ENCODE data around the gene NUP98.

GRCh38 chr11:3685923-3686322 lies 111.4 kb downstream of the NUP98 start:
- TF ChIP-seq, protein P1, sequence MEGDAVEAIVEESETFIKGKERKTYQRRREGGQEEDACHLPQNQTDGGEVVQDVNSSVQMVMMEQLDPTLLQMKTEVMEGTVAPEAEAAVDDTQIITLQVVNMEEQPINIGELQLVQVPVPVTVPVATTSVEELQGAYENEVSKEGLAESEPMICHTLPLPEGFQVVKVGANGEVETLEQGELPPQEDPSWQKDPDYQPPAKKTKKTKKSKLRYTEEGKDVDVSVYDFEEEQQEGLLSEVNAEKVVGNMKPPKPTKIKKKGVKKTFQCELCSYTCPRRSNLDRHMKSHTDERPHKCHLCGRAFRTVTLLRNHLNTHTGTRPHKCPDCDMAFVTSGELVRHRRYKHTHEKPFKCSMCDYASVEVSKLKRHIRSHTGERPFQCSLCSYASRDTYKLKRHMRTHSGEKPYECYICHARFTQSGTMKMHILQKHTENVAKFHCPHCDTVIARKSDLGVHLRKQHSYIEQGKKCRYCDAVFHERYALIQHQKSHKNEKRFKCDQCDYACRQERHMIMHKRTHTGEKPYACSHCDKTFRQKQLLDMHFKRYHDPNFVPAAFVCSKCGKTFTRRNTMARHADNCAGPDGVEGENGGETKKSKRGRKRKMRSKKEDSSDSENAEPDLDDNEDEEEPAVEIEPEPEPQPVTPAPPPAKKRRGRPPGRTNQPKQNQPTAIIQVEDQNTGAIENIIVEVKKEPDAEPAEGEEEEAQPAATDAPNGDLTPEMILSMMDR (IDR thresholded peaks at IDR 0.05; ENCODE audit: poor library complexity): no peak
- TF ChIP-seq EZH2 (IDR thresholded peaks at IDR 0.05; ENCODE audit: borderline replicate concordance) (no peak), EZH2phosphoT487 (IDR thresholded peaks at IDR 0.05; ENCODE audit: low read depth, severe bottlenecking, unreplicated experiment) (no peak)
